ENCODE results near the gene ARHGEF6.

The ARHGEF6 gene

GRCh38 chrX:136708348-136708747, 72.4 kb downstream of the ARHGEF6 start:
- ChIA-PET CTCF (interaction anchor here (0.7 to 7.7 kb wide), 4 partner anchors 9 to 662 kb away, joined by 3 to 104 read pairs (median 7); no protein-coding TSS in a partner anchor), POLR2A (no interaction called here)
- DNase-seq (ENCODE audit: low read depth, low spot score) = no peak
- H3K4me3 ChIP-seq (ENCODE audit: low read depth, low read length) = no peak overlapping the region
- TF ChIP-seq, protein P1, sequence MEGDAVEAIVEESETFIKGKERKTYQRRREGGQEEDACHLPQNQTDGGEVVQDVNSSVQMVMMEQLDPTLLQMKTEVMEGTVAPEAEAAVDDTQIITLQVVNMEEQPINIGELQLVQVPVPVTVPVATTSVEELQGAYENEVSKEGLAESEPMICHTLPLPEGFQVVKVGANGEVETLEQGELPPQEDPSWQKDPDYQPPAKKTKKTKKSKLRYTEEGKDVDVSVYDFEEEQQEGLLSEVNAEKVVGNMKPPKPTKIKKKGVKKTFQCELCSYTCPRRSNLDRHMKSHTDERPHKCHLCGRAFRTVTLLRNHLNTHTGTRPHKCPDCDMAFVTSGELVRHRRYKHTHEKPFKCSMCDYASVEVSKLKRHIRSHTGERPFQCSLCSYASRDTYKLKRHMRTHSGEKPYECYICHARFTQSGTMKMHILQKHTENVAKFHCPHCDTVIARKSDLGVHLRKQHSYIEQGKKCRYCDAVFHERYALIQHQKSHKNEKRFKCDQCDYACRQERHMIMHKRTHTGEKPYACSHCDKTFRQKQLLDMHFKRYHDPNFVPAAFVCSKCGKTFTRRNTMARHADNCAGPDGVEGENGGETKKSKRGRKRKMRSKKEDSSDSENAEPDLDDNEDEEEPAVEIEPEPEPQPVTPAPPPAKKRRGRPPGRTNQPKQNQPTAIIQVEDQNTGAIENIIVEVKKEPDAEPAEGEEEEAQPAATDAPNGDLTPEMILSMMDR (IDR thresholded peaks at IDR 0.05; ENCODE audit: insufficient read depth, low read length, missing control alignments) = peak; percentile 32

DNA sequence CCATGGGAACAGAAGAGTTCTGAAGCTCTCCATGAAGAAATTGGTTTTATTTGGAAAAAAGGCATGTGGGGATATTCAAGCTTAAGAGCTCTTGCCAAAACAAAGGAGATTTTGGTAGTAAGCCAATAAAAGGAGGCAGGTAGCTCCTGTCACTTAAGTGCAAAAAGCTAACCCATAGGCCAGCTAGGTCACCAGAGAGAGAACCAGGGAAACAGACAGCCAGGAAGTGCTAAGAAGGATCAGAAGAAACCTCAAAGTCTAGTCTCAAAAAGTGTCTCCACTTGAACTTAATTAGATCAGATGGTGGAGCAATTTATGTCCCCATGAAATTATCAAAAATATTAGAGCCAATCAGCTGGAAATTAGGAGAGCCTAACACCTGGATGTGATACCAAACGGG, 83.6 kb downstream of the ARHGEF6 start:
- no peak overlapping the region for H3K4me3 ChIP-seq (ENCODE audit: low read depth, low read length)
- CTCF ChIA-PET = interaction anchor here (0.8 to 1.7 kb wide), 4 partner anchors 10 to 226 kb away, joined by 3 to 7 read pairs (median 4); no protein-coding TSS in a partner anchor
- no peak for DNase-seq (ENCODE audit: low read depth, low spot score)
- TF ChIP-seq, protein P1 (IDR thresholded peaks at IDR 0.05; ENCODE audit: insufficient read depth, low read length, missing control alignments) = no peak
- POLR2A ChIA-PET = no interaction called here

GRCh38 chrX:136694431-136695087, 86.2 kb downstream of the ARHGEF6 start:
- no peak for DNase-seq (ENCODE audit: low read depth, low spot score)
- no peak overlapping the region for H3K4me3 ChIP-seq (ENCODE audit: low read depth, low read length)
- TF ChIP-seq, protein P1 (IDR thresholded peaks at IDR 0.05; ENCODE audit: insufficient read depth, low read length, missing control alignments) = peak; percentile 45
- ChIA-PET POLR2A (interaction anchor here (0.6 to 0.7 kb wide), 2 partner anchors 13 to 182 kb away, joined by 3 read pairs; no protein-coding TSS in a partner anchor), CTCF (interaction anchor here (0.6 to 2.6 kb wide), 9 partner anchors 9 to 666 kb away, joined by 3 to 14 read pairs (median 3); no protein-coding TSS in a partner anchor)

DNA sequence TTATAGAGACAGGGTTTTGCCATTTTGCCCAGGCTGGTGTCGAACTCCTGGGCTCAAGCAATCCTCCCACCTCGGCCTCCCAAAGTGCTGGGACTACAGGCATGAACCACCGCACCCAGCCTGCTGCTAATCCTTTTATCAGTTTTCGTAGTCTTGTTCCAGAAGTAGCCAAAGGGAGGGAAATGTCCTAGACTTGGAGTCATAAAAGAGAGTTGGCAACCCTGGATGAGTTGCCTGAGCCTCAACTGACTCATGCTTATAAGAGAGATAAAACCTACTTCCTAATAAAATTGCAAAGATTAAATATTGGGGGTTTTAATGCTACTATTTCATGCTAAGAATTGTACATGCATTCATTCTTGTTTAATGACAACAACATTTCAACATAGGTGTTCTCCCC, 88.5 kb downstream of the ARHGEF6 start:
- TF ChIP-seq, protein P1 (IDR thresholded peaks at IDR 0.05; ENCODE audit: insufficient read depth, low read length, missing control alignments) = no peak
- DNase-seq (ENCODE audit: low read depth, low spot score) = no peak
- ChIA-PET CTCF (no interaction called here), POLR2A (no interaction called here)
- no peak overlapping the region for H3K4me3 ChIP-seq (ENCODE audit: low read depth, low read length)

DNA sequence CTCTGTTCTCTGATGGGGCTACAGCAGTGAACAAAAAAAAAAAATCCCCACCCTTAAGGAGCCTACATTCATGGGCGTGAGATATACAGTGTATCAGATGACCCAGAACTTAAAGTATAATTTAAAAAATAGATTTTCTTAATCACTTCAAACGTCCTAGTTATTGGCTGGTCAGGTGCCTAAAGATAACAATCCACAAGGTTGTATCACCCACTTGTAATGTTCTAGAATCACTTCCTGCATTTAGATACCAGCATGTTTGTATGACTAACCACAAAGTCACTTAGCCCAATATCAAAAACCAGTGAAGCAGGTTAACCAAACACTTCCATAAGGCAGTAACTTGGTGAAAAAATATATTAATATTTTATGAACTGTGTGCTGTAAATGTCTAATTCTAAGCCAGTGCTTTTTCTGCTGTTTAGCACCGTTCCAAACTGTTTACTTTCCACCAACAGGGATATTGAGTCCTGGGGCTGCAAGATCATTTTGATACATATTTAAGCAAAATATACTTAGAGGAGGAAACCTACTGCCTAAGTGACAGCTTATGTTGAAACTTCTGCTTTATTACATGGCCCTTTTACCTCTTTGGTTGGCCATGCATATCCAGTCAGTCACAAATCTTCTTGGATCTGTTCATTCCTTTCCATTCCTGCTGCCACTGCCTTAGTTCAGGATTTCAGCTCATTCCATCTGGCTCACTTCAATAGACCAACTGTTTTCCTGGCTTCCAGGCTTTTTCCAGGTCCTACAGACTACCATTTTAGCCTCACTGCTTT, 89.5 kb downstream of the ARHGEF6 start:
- ChIA-PET CTCF (no interaction called here), POLR2A (no interaction called here)
- TF ChIP-seq, protein P1 (IDR thresholded peaks at IDR 0.05; ENCODE audit: insufficient read depth, low read length, missing control alignments) = no peak
- no peak overlapping the region for H3K4me3 ChIP-seq (ENCODE audit: low read depth, low read length)
- DNase-seq (ENCODE audit: low read depth, low spot score) = no peak

GRCh38 chrX:136689436-136689835, 91.3 kb downstream of the ARHGEF6 start:
- DNase-seq (ENCODE audit: low read depth, low spot score) = no peak
- POLR2A ChIA-PET = no interaction called here
- CTCF ChIA-PET = no interaction called here
- no peak overlapping the region for H3K4me3 ChIP-seq (ENCODE audit: low read depth, low read length)
- TF ChIP-seq, protein P1 (IDR thresholded peaks at IDR 0.05; ENCODE audit: insufficient read depth, low read length, missing control alignments) = no peak
